SH-SY5Y (cell line): ENCODE measurements around the gene TMEM132C.

ENCODE experiments used
- GATA2 ChIP-seq: IDR thresholded peaks from 2 replicates; pipeline ENCODE4 v1.6.1; 2011; ENCODE audit warnings: mild to moderate bottlenecking, low read depth, low read length
- GATA3 ChIP-seq: IDR thresholded peaks from 2 replicates; pipeline ENCODE4 v1.6.1; 2011; ENCODE audit warnings: low read depth, mild to moderate bottlenecking, low read length, moderate library complexity

GRCh38 chr12:128549601-128550218 is 282.7 kb downstream of the TMEM132C start:
- TF ChIP-seq GATA2 (no peak), GATA3 (no peak)
